Chondrocyte (in vitro differentiated cells): ENCODE measurements around the gene DDIAS. TPM values are rescaled to one million over a fixed set of nuclear protein-coding genes. Genes with fewer than 3 reads are reported as not detected.

ENCODE experiments used
- DNase-seq: peaks from one replicate; pipeline ENCODE4 v3.0.0; 2021; ENCODE audit warnings: mixed read lengths, low spot score
- H3K27ac Mint-ChIP-seq: one replicate; pipeline ENCODE4 v1.8.0; 2021; ENCODE audit warnings: mild to moderate bottlenecking, moderate library complexity, mixed read lengths; ENCODE audit not compliant: unreplicated experiment
- H3K27me3 Mint-ChIP-seq: 2 replicates; pipeline ENCODE4 v1.8.0; 2021; ENCODE audit warnings: low read depth, mixed read lengths
- H3K36me3 Mint-ChIP-seq: 2 replicates; pipeline ENCODE4 v1.8.0; 2021; ENCODE audit warnings: low read depth, mixed read lengths
- H3K4me1 Mint-ChIP-seq: 2 replicates; pipeline ENCODE4 v1.8.0; 2021; ENCODE audit warnings: low read depth, mild to moderate bottlenecking, mixed read lengths
- H3K4me3 Mint-ChIP-seq: one replicate; pipeline ENCODE4 v1.8.0; 2021; ENCODE audit warnings: mild to moderate bottlenecking, moderate library complexity, mixed read lengths; ENCODE audit not compliant: unreplicated experiment
- H3K9me3 Mint-ChIP-seq: 2 replicates; pipeline ENCODE4 v1.8.0; 2021; ENCODE audit warnings: low read depth, mixed read lengths
- total RNA-seq: library from RNA; stranded (reverse); gene quantifications from 3 replicates; pipeline ENCODE4 v1.2.1, GENCODE V29; 2021
- TF ChIP-seq, protein P1 (sequence below): fragments of 200-600 bp; sonication (generic); IDR thresholded peaks from 2 replicates; pipeline ENCODE4 v1.5.0; 2021; ENCODE audit warnings: antibody characterized with exemption, mild to moderate bottlenecking, moderate library complexity

Gene DDIAS
- total RNA-seq, 1 donor from 2014 or later, result 1.8 TPM

DNA sequence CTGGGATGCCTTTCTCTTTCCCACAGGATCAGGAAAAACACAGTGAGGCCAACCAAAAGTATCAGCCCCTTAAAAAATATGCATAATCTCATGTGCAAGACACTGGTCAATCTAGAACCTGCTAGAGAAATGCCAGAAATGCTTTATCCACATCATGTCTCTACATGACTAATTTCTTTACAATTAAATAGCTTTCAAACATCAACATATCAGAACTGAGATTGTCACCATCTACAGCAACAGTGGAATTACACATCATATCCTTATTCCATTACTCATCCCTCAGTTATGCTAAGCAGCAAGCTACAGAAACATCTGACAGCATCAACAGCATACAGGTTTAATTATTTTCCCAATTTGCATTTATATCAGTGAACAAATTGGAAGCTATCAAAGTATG is 78.8 kb downstream of the DDIAS start:
- H3K4me3 Mint-ChIP-seq, result no peak overlapping the region
- DNase-seq, result no peak

DNA sequence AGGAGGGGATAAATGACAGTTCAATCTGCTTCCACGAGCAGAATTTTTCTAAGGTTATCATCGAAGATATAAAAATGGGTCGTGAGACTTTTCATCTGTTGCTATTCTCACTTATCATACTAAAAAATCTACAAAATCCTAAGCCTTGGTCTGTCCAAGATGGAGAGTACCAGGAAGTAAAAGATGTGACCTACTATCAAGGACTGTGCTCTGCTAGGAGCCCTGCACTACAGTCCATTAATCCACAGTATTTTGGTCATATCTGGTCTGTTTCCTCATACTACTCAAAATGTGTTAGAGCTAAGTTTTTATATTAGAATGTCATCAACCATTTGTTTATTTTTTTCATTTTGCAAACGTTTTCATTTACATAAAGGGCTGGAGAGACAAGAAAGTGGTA is 79.4 kb downstream of the DDIAS start:
- Mint-ChIP-seq H3K36me3 (peaks cover 22% of the 10 kb centered on the region), H3K4me3 (no peak overlapping the region), H3K4me1 (peaks cover 47% of the 10 kb centered on the region), H3K27me3 (no peaks in the 10 kb centered on the region), H3K27ac (peak overlapping the region; percentile 88), H3K9me3 (no peaks in the 10 kb centered on the region)
- TF ChIP-seq, protein P1, sequence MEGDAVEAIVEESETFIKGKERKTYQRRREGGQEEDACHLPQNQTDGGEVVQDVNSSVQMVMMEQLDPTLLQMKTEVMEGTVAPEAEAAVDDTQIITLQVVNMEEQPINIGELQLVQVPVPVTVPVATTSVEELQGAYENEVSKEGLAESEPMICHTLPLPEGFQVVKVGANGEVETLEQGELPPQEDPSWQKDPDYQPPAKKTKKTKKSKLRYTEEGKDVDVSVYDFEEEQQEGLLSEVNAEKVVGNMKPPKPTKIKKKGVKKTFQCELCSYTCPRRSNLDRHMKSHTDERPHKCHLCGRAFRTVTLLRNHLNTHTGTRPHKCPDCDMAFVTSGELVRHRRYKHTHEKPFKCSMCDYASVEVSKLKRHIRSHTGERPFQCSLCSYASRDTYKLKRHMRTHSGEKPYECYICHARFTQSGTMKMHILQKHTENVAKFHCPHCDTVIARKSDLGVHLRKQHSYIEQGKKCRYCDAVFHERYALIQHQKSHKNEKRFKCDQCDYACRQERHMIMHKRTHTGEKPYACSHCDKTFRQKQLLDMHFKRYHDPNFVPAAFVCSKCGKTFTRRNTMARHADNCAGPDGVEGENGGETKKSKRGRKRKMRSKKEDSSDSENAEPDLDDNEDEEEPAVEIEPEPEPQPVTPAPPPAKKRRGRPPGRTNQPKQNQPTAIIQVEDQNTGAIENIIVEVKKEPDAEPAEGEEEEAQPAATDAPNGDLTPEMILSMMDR, result no peak
- no peak for DNase-seq

More for the DNA sequence above, 78.8 kb downstream of the DDIAS start:
- Mint-ChIP-seq H3K9me3 (no peaks in the 10 kb centered on the region), H3K4me1 (peaks cover 47% of the 10 kb centered on the region), H3K36me3 (peaks cover 20% of the 10 kb centered on the region), H3K27me3 (no peaks in the 10 kb centered on the region), H3K27ac (peak overlapping the region; percentile 88)
- TF ChIP-seq, protein P1, result no peak

DNA sequence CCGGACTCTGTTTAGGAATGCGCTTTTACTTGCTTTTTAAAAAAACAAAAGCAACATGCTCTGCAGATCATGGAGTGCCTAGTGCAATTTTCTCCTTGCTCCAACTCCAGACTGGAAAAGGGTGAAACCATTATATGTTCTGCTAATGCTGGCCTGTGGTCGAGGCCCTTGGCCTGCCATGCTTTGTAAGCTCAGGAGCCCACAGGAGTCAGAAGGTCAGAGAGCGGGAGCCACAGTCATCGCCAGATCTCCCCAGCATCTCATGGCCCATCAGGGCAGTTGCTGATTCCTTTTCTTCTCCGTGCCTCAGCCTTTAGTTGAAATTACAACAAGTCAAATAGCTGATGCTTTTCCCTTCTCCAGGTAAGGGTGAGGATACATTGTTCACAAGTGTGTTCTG is 80.3 kb downstream of the DDIAS start:
- no peak for DNase-seq
- peak overlapping the region; percentile 49 for H3K27ac Mint-ChIP-seq
- peaks cover 19% of the 10 kb centered on the region for H3K36me3 Mint-ChIP-seq
- no peaks in the 10 kb centered on the region for H3K27me3 Mint-ChIP-seq
- TF ChIP-seq, protein P1, result no peak
- H3K4me1 Mint-ChIP-seq, result peaks cover 43% of the 10 kb centered on the region
- H3K9me3 Mint-ChIP-seq, result no peaks in the 10 kb centered on the region
- no peak overlapping the region for H3K4me3 Mint-ChIP-seq

Other genes starting within 250 kb of the DDIAS start
- 0.35 to 0.65 TPM (median 0.46 TPM) in 3 replicates for gene FAM181B, start 167.9 kb upstream of the DDIAS start, total RNA-seq
- 51.2 to 58.9 TPM (median 56.6 TPM) in 3 replicates for gene PRCP, start 1.3 kb upstream of the DDIAS start, total RNA-seq
- 52.6 to 55.2 TPM (median 54.0 TPM) in 3 replicates for gene RAB30, start 170.2 kb downstream of the DDIAS start, total RNA-seq